Measurements from ENCODE around the gene ARHGEF19.
A peak's percentile ranks its signal among the peaks of the same experiment; 100 is the strongest.
"Not testable (repeated sequence)": the region's sequence is repeated elsewhere in the genome, so short reads cannot be mapped to it uniquely, and the experiment has no call there.

The ARHGEF19 gene

DNA sequence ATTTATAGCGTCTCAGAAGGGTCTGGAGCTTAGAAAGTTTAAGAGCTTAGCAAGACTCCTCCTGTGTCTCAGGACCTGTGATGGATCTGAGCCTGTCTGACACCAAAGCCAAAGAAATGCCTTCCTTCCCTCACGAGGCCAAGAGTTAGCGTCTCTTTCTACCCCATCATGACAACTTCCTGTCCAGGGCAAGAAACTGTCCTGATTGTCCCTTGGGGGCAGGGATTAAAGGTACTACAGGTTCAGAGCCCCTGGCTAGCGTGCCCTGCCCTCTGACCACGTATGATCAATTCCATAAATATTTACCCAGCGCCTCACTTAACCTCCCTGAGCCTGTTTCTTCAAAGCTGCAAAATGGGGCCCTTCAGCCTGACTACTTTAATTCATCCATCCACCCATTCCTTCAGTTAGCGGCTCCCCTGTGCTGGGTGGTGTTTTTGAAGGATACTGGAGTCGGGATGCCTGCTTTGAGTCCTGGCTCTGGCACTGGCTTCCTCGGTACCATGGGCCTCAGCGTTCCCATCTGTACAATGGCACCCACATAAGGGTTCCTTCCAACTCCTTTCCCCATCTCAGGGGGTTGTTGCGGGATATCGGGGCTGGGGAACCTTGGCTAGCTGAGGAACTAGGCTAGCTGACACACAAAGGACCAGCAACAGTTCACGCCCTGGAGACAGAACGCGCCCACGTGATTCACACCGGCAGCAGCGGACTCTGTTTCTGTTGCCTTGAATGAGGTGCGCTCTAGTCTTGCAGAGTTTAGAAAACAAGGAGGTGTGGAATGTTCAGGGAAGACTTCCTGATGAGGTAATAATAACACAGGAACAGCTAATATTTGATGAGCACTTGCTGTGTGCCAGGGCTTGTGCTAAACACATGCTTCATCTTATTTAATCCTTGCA is 33.6 kb downstream of the ARHGEF19 start:
- no peak for DNase-seq

DNA sequence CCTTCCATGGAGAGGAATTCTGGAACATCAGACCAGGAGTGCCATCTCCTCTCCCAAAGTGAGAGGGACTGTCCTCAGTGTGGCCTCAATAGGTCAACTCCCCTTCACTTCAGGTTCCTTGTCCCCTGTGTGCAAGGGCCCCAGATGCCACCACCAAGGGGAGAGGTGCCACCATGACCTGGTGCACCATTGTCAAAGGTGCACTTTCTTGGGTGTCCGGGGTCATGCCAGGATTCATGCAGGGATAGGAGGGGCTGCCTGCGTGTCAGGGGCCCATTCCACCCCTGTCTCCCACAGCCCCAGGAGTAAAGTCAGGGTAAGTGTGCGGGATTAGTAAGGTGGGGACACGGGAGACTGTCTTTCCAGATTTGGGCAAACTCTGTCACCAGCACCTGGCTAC is 35.1 kb downstream of the ARHGEF19 start:
- no peak for DNase-seq

DNA sequence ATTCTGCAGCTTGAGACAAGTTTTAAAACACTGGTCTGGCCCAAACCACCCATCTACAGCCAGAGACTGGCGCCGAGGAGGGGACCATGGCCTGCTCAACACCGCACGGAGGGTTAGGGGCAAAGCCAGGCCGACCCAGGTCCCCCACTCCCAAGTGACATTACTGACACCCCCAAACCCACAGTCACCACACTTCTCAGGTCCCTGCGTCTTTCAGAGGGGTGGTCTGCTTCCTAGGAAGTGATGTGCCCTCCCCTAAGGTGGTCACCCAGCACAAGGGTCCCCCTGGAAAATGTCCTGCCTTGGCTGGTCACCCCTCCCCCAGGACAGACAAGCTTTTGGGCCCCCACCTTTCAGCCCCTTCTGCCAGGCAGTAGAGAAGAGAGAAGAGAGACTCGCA is 35.8 kb downstream of the ARHGEF19 start:
- no peak for DNase-seq

DNA sequence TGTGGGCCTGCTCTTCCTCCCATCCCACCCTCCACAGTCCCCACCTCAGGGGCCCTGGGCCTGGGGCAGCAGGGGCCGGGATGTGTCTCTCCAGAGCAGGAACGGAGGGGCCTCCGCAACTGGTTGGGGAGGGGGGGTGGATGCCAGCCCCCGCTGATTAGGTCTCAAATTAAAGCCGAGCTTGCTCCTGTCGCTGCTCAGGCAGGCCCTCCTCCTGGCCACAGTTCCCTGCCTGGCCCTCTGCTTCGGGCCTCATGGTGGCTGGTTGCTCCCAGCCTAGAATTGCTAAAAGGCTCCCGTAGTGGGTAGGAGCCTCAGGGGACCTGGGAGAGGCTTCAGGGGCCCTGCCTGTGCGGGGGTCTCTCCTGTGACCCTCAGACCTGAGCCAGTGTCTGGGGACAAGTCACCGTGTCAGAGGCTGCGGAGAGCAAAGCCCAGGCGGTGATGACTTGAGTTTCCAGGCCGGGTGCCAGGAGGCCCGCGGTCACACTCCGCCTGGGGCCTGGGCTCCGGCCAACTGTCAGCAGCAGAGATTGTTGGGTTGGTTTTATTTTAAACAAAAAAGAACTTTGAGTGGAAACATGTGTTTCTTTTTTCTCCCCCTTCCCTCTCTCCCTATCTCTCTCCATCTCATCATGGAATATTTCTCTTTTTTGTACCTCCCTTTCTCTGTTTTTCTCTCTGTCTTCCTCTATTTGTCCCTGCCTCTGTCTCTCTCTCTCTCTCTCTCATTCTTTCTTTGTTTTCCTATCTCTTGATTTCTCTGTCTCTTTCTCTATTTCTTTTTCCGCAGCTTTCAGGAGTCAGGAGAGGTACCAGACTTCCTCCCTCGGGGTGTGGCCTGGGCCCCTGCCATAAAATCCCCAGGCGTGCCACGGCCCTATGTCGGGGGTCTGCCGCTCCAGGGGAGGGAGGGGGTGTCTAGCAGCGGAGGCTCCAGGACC is 36.6 kb downstream of the ARHGEF19 start:
- DNase-seq, result peak; percentile 28 to 49

DNA sequence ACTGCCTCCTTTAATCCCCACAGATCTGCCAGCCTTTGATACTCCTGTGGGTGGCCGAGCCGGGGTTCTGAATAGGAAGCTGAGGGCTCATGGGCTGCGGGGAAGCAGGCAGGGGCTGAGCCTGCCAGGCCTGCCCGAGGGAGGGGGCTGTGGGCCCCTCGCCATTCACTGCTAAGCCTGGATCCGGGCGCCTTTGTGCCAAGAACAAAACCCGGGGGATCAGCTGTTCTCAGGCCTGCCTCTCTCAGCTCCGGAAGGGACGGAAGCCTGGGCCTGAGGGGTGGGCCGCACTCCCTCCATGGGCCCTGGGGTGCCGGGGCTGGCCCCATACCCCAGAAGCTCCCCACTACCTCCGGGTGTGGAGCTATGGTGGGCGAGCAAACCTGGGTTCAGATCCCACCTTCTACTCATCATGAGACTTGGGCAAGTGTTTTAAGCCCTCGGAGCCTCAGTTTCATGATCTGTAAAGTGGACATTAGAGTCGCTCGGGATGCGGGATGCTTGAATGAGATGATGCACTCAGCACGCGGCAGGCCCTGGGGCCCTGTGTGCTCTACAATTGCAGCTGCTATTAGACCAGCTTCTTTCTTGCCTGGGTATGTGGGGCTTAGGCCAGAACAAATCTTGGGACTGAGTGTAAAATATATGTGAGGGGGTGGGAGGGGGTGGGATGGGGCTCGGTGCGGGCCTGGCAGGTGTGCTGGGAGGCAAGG is 37.4 kb downstream of the ARHGEF19 start:
- peak in 1 of 2 donors; percentile 13 for DNase-seq

DNA sequence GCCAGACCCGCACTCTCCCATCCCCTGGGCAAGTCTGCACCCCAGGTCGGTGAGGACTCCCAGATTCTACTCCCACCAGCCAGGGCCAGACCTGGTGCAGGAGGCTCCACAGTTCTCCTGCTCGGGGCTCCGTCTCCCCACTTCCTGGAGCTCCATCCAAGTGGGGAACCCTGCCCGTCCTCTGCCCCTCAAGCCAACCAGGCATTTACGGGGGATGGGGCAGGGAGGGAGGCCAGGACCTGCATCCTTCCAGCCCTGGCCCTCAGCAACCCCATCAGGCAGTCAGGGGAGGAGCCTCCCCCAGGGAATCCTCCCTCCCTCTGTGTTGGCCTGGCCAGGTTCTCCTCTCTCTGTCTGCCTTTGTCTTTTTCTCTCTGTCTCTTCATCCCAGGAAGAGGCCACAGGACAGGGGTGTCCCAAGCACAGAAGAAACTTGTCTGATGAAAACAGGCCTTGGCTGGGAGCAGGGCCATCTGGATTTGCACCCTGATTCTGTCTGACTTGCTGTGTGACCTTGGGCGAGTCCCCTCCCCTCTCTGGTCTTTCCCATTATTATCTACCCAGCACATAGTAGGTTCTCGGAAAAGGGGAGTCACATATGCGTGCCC is 38.1 kb downstream of the ARHGEF19 start:
- no peak for DNase-seq

DNA sequence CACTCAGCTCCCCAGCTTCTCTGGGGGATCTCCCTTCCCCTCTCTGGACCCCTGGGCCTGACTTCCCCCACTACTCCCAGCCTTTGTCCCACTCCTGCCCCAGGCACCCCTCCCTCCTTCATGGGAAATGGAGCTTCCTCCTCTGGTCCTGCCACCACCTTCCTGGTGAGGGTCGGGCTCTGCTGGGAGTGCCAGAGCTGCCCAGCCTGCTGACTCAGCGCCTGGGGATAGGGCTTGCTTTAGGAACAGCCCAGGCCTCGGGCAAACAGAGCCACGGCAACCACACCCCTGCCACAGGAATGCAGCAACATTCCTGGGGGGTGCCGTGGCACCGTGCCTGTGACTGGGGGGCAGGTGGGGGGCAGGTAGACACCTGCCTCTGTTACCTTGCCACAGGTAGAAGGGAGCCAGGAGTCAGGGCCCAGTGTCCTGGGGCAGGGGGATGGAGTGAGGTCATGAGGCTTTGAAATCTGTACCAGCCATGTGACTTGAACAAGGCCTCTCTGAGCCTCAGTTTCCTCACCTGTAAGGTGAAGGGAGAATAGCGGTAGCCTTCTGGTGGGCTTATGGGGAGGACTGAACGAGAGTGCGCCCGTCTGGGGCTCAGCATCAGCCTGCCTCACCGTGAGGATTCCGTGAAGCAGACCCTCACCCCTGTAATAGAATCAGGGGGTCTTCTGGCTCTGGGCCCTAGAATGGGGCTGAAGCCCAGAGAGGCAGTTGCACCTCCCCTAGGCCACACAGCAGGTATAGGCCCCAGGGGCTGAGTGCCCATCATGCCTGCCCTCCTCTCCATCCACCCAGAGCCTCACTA is 38.8 kb downstream of the ARHGEF19 start:
- DNase-seq, result no peak

DNA sequence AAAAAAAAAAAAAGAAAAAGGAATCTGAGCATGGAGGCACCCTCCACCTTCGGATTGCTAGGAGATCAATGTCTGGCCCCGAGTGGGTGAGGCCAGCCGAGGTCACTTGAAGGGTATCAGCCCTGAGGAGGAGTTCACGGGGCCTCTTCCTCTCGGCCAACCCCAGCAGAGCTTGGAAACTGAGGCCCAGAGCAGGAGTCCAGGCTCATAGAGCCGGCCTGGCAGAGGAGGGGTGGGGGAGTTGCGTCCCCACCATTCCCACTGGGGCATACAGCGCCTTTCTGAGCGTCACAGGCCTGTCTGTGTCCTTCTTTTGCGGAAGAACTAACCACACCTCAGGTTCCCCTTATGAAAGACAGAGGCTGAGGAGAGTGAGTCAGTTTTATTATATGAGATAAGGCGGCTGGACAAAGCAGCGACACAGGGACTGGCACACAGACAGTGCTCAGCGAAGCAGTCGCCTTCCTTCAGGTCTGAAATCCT is 39.4 kb downstream of the ARHGEF19 start:
- no peak for DNase-seq

DNA sequence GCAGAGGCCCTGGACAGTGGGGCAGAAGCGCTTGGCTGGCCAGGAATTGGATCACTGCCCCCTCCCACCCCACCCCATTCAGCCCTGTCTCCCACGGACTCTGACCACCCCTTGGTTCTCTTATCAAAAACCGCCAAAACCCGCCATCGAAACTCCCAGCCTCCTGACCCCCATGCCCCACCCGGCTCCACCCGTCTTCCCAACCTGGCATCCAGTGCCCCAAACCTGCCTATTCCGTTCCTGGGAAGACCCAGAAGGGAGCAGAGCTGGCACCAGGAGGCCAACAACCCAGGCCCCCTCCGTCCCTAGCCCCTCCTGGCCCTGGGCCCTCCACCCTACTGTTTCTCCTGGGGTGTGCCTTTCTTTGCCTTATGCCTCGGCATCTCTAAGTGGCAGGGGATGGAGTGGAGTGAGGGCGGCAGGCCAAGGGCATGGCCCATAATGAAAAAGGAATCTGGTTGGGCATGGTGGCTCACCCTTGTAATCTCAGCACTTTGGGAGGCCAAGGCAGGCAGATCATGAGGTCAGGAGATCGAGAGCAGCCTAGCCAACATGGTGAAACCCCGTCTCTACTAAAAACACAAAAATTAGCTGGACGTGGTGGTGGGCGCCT is 40.1 kb downstream of the ARHGEF19 start:
- no peak for DNase-seq

DNA sequence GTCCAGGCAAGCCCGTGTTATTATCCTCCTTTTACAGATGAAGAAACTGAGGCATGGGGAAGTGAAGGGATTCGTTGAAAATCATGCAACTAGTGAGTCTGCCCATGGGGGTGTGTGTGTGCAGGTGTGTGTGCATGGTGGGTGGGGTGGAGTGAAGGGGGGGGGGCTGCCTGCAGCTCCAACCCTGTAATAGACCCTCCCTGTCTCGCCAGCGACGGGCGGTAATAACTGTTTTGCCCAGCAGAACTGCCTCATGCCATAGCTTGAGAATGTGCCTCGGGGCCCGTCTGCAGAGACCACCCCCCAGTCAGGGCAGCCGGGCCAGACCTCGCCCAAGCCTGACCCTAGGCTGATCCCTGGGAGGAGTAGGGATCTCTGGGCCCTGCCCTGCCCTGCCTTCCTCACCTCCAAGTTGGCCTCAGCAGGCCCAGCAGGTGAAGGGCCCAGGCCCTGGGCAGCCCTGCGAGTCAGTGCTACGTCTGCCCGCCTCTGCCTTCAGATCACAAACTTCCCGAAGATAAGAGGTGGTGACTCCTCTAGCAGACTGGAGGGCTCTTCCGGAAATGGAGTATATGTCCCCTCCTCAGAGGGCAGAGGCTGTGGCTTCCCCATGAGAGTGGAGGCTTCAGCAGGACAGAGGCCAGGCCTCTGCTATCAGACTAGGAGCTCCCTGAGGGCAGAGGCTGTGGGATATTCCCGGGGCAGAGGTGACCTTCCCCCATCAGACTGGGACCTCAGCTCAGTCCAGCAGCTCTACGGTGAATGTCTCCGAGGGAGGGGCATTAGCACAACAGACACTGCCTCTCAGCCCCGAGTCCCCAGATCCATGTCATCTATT is 40.9 kb downstream of the ARHGEF19 start:
- no peak for DNase-seq

DNA sequence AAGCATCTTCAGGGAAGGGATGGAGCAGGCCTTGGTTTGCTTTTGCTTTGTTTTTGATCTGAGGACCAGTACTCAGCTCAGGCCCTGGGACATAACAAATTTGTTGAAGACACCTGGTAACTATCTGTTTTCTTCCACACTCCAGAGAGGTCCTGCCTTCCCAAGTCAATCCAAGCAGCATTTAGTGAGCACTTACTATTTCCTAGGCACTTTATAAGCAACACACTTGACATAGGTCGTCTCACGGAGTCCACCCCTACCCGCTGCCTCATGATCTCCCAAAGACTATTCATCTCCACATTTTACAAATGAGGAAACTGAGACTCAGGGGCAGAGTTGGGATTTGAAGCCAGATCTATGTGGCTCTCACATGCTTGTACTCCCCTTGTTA is 42.2 kb downstream of the ARHGEF19 start:
- DNase-seq, result no peak

DNA sequence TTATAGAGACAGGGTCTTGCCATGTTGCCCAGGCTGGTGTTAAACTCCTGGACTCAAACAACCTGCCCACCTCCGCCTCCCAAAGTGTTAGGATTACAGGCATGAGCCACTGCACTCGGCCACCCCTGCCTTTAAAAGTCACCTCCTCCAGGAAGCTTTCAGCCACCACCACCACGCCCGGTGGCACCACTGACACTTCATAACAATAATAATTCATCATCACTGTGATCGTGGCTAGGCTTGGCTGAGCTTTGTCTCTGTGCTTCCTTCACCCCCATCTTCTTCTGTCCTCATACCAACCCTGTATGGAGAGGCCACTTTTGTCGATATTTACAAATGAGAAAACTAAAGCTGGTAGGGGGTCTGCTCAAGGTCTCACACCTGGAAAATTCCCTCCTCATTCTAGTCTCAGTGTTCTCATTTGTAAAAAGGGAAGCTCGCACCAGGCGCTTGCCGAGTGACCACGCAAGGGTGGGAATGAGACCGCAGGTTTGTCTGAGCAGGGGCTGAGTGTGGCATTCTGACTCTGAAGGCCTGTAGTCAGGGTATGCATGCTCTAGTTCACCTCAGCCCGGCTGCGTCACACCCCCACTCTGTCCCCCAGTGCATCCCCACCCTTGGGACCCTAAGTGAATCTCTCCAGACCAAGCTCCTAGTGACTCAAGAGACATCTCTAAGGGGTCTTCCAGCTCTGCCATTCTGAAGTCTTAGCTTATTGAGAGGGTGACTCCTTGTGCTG is 43.7 kb downstream of the ARHGEF19 start:
- no peak for DNase-seq

DNA sequence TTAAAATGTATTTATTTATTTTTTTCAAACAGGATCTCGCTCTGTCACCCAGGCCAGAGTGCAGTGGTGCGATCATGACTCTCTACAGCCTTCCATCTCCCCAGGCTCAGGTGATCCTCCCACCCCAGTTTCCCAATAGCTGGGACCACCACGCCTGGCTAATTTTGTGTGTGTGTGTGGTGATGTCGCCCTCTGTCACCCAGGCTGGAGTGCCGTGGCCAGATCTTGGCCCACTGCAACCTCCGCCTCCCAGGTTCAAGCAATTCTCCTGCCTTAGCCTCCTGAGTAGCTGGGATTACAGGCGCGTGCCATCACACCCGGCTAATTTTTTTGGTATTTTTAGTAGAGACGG is 44.3 kb downstream of the ARHGEF19 start:
- not testable (repeated sequence) for DNase-seq

DNA sequence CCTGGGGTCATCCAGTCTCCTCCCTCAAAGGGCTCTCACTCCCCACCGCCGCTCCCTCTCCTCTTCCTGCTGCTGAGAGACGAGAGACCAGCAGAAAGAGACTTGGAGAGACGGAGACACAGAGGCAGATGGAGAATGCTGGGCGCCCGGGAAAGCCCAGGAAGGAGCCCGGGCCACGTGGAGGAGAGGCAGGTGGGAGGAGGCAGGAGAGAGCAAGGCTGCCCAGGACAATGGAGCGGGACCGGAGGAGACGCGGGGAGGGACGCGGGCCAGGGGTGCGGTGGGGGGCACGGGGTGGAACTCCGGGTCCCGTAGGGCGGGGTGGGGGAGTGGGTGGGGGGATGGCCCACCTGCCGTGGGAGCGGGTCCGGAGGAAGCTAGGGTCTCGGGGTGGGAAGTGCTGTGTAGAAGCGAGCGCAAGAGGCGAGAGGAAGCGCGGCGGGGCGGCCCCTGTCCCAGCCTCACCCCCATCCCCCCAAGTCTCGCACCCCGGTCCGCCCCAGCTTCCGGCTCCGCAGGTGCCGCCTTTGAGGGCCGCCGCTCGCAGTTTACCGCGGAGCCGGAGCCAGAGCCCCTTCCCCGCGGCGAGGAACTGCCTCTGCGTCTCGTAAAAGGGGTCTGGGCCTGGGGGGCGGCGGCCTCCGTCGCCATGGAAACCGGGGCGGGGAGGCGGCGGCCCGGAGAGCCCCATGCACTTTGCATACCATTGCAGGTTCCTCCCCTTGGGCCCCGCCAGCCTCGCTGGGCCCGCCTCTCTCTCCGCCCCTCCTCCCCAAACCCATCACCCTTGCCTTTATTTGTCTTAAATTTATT is 44.9 kb downstream of the ARHGEF19 start:
- DNase-seq, result no peak

DNA sequence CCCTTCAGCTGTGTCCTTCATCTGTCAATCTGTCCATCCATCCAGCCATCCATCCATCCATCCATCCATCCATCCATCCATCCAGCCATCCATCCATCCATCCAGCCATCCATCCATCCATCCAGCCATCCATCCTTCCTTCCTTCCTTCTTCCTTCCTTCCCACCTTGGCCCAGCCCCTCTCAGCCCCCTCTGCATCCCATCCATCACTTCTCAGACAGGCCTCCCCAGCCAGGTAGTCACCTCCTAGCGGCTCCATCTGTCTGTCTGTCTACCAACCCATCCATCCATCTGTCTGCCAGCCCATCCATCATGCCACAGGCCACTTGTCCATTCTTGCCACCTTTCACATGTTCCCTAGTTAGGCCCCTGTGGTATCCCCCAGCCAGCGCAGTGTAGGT is 46.3 kb downstream of the ARHGEF19 start:
- DNase-seq, result no peak

DNA sequence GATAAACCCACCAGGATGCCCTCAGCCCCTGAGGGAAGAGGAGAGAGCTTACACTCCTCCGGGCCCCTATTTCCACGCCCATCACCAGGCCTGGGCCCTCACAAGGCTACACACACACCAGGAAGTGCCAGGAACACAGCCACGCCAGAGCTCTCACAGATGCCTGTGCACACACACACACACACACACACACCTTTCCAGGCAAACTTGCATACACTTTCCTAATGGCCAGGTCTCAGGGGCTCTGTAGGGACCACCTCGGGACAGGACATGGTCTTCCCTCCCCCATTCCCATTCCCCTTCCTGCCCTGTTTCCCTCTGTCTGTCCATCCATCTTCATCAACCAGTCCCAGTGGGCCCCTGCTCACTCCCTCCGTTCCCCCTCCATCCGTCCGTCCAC is 46.9 kb downstream of the ARHGEF19 start:
- DNase-seq, result no peak

DNA sequence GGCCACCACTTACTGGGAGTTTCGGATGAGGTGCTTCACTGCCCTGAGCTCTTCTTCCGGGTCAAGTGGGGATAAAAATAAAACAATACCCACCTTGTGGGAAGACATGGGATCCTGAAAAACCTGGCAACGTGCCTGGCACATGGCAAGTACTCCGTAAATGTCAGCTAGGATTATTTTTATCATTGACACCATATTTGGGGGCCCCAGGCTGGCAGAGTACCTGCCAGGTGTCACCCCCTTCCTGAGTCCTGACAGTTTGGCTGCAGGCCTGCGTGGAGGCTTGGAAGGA is 47.4 kb downstream of the ARHGEF19 start:
- no peak for DNase-seq

DNA sequence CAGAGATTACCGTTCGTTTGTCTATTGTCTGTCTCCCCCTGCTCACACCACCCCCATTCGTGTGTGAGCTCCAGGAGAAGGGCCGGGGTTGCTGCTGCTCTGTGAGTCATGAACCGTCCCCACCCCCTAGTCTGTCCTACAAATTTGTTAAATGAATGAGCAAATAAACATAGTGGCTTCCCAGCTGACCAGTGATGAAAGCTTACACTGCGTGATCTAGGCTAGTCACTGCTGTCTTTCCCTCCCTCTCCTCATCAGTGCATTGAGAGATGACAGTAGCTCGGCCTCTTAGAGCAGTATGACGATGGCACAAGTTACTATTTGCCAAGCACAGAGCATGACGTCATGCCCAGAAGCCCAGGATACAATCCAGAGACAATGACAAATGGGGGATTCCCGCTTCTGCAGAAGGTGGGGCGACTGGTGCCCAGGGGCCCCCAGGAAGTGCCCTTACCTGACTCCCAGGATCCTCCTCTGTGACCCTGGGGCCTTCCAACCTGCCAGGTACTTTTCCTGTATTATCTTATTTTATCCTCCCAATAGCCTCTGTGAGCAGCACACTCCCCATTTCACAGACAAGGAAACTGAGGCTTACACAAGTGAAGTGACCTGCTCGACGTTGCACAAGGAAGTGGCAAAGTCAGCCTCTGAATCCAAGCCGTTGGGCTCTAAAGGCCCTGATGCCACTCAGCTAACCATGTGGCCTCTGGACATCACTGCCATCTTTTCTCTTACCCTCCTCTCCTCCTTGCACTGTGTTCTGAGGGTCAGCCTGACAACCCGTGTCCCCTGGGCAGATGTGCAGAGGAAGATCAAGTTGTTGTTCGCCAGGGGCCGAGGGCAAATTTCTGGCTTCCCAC is 48.0 kb downstream of the ARHGEF19 start:
- no peak for DNase-seq
